HuH-7.5 (cell line): Measurements from ENCODE around the gene SLC1A3.
A peak's percentile ranks its signal among the peaks of the same experiment; 100 is the strongest.

ENCODE experiments used
- DNase-seq: peaks from one replicate; pipeline ENCODE4 v3.0.0; 2011; ENCODE audit warnings: low spot score

The SLC1A3 gene

GRCh38 chr5:36658038-36658756, 51.8 kb downstream of the SLC1A3 start:
- DNase-seq, result no peak

- no peak for DNase-seq
Measured at GRCh38 chr5:36659411-36659810, 53.0 kb downstream of the SLC1A3 start.

- no peak for DNase-seq
Measured at GRCh38 chr5:36660397-36661049, 54.1 kb downstream of the SLC1A3 start.

- DNase-seq, result no peak
Measured at GRCh38 chr5:36661456-36662220, 55.2 kb downstream of the SLC1A3 start.

- no peak for DNase-seq
Measured at GRCh38 chr5:36662291-36662851, 56.0 kb downstream of the SLC1A3 start.

GRCh38 chr5:36664766-36665165, 58.4 kb downstream of the SLC1A3 start:
- DNase-seq, result no peak

- no peak for DNase-seq
Measured at GRCh38 chr5:36665628-36666027, 59.2 kb downstream of the SLC1A3 start.

- no peak for DNase-seq
Measured at GRCh38 chr5:36666274-36666673, 59.9 kb downstream of the SLC1A3 start.

GRCh38 chr5:36666986-36667385, 60.6 kb downstream of the SLC1A3 start:
- DNase-seq, result no peak

- no peak for DNase-seq
Measured at GRCh38 chr5:36667824-36668223, 61.4 kb downstream of the SLC1A3 start.

- no peak for DNase-seq
Measured at GRCh38 chr5:36669015-36669651, 62.7 kb downstream of the SLC1A3 start.

- no peak for DNase-seq
Measured at GRCh38 chr5:36670548-36670947, 64.1 kb downstream of the SLC1A3 start.

GRCh38 chr5:36675282-36675681, 68.9 kb downstream of the SLC1A3 start:
- no peak for DNase-seq

GRCh38 chr5:36679221-36679989, 73.0 kb downstream of the SLC1A3 start:
- no peak for DNase-seq

- DNase-seq, result no peak
Measured at GRCh38 chr5:36680066-36680465, 73.7 kb downstream of the SLC1A3 start.

- DNase-seq, result no peak
Measured at GRCh38 chr5:36681711-36682110, 75.3 kb downstream of the SLC1A3 start.

- no peak for DNase-seq
Measured at GRCh38 chr5:36682499-36682898, 76.1 kb downstream of the SLC1A3 start.

GRCh38 chr5:36683821-36684434, 77.5 kb downstream of the SLC1A3 start:
- DNase-seq, result no peak

GRCh38 chr5:36685631-36686288, 79.4 kb downstream of the SLC1A3 start:
- no peak for DNase-seq

GRCh38 chr5:36686881-36687280, 80.5 kb downstream of the SLC1A3 start:
- DNase-seq, result peak; percentile 44
